GM21526 (cell line): ENCODE measurements around the gene DYRK1B.

ENCODE experiments used
- ATAC-seq: cut with Tn5 transposase; IDR thresholded peaks from one replicate; pipeline ENCODE4 v1.9.1; 2021; ENCODE audit warnings: moderate library complexity; ENCODE audit not compliant: unreplicated experiment, low FRiP score

The DYRK1B gene

GRCh38 chr19:39864118-39864517 is 30.2 kb upstream of the DYRK1B start:
- ATAC-seq = no peak

- no peak for ATAC-seq
Measured at GRCh38 chr19:39858541-39858940, 24.6 kb upstream of the DYRK1B start.

- no peak for ATAC-seq
Measured at GRCh38 chr19:39852882-39853281, 18.9 kb upstream of the DYRK1B start.

- no peak for ATAC-seq
Measured at GRCh38 chr19:39850892-39851291, 16.9 kb upstream of the DYRK1B start.

GRCh38 chr19:39848392-39848791 is 14.4 kb upstream of the DYRK1B start:
- no peak for ATAC-seq

GRCh38 chr19:39847525-39847924 is 13.6 kb upstream of the DYRK1B start:
- ATAC-seq = no peak

- ATAC-seq = no peak
Measured at GRCh38 chr19:39846678-39847486, 12.9 kb upstream of the DYRK1B start.

- ATAC-seq = peak; percentile 48
Measured at GRCh38 chr19:39845933-39846677, 12.1 kb upstream of the DYRK1B start, which contains the start of gene FBL. FBL (minus strand) TSS chr19:39846379; CDS start chr19:39846300, 79 bp downstream.

GRCh38 chr19:39845584-39845932 is 11.6 kb upstream of the DYRK1B start:
- ATAC-seq = no peak

- no peak for ATAC-seq
Measured at GRCh38 chr19:39845172-39845571, 11.2 kb upstream of the DYRK1B start.

- no peak for ATAC-seq
Measured at GRCh38 chr19:39843919-39844793, 10.2 kb upstream of the DYRK1B start.

GRCh38 chr19:39842693-39843435 is 8.9 kb upstream of the DYRK1B start:
- no peak for ATAC-seq

- no peak for ATAC-seq
Measured at GRCh38 chr19:39841041-39841440, 7.1 kb upstream of the DYRK1B start.

GRCh38 chr19:39840492-39840891 is 6.5 kb upstream of the DYRK1B start:
- ATAC-seq = no peak

- no peak for ATAC-seq
Measured at GRCh38 chr19:39839678-39840327, 5.8 kb upstream of the DYRK1B start.

- no peak for ATAC-seq
Measured at GRCh38 chr19:39838569-39838968, 4.6 kb upstream of the DYRK1B start.

- ATAC-seq = no peak
Measured at GRCh38 chr19:39837978-39838377, 4.0 kb upstream of the DYRK1B start.

- ATAC-seq = no peak
Measured at GRCh38 chr19:39834287-39834841, 402 bp upstream of the DYRK1B start.

GRCh38 chr19:39833160-39833463 is 850 bp downstream of the DYRK1B start:
- no peak for ATAC-seq
